Liver (tissue), 3 donors: ENCODE measurements around the gene SMIM24.

Experiments used
- ATF3 ChIP-seq: IDR thresholded peaks from 2 replicates; pipeline ENCODE4 v1.6.1; 2016; ENCODE audit warnings: antibody characterized with exemption
- HNF4G ChIP-seq: IDR thresholded peaks from 2 replicates; pipeline ENCODE4 v1.6.1; 2016; ENCODE audit warnings: antibody characterized with exemption
- MAX ChIP-seq: IDR thresholded peaks from 2 replicates; pipeline ENCODE4 v1.6.1; 2016; ENCODE audit warnings: antibody characterized with exemption
- TAF1 ChIP-seq: conservative IDR thresholded peaks from 2 replicates; pipeline ENCODE4 v1.6.1; 2016; ENCODE audit warnings: antibody characterized with exemption, mild to moderate bottlenecking
- YY1 ChIP-seq: IDR thresholded peaks from 2 replicates; pipeline ENCODE4 v1.6.1; 2016; ENCODE audit warnings: antibody characterized with exemption, mild to moderate bottlenecking
- ZBTB33 ChIP-seq: IDR thresholded peaks from 2 replicates; pipeline ENCODE4 v1.6.1; 2016; ENCODE audit warnings: antibody characterized with exemption
- TF ChIP-seq, protein P1 (sequence below): fragments of 150-350 bp; IDR thresholded peaks from 2 replicates; pipeline ENCODE4 v1.5.1; 2017; ENCODE audit warnings: improper control_type of control experiment, low read depth, low read length; ENCODE audit not compliant: missing input control
- donor health status: healthy.
- donor health status: healthy.

- TF ChIP-seq, protein P1, sequence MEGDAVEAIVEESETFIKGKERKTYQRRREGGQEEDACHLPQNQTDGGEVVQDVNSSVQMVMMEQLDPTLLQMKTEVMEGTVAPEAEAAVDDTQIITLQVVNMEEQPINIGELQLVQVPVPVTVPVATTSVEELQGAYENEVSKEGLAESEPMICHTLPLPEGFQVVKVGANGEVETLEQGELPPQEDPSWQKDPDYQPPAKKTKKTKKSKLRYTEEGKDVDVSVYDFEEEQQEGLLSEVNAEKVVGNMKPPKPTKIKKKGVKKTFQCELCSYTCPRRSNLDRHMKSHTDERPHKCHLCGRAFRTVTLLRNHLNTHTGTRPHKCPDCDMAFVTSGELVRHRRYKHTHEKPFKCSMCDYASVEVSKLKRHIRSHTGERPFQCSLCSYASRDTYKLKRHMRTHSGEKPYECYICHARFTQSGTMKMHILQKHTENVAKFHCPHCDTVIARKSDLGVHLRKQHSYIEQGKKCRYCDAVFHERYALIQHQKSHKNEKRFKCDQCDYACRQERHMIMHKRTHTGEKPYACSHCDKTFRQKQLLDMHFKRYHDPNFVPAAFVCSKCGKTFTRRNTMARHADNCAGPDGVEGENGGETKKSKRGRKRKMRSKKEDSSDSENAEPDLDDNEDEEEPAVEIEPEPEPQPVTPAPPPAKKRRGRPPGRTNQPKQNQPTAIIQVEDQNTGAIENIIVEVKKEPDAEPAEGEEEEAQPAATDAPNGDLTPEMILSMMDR, result no peak
- TF ChIP-seq ZBTB33, result no peak
- TF ChIP-seq MAX, result no peak
- no peak for TF ChIP-seq HNF4G
- no peak for TF ChIP-seq YY1
- no peak for TF ChIP-seq ATF3
- no peak for TF ChIP-seq TAF1
These were observed 24.9 kb downstream of the SMIM24 start for GRCh38 chr19:3455393-3455955.
